Activated CD4-positive, alpha-beta T cell treated with anti-CD3 and anti-CD28 coated beads for 36 hours (primary cell): ENCODE measurements around the gene SYNDIG1. TPM values are rescaled to one million over a fixed set of nuclear protein-coding genes. Genes with fewer than 3 reads are reported as not detected.

Experiments used
- ATAC-seq: fragments of 200-7000 bp; cut with Tn5 transposase; one replicate; pipeline ENCODE4 v1.10.0; 2021; ENCODE audit warnings: mild to moderate bottlenecking, moderate library complexity
- CTCF ChIA-PET: fragments of 350-600 bp; sonication (Branson Sonifier 250); formaldehyde crosslinking; loops from one replicate; lab custom pipeline; 2021; ENCODE audit warnings: antibody characterized with exemption; lab: Charles Lee
- POLR2A ChIA-PET: fragments of 350-600 bp; sonication (Branson Sonifier 250); formaldehyde crosslinking; loops from one replicate; lab custom pipeline; 2021; ENCODE audit warnings: antibody characterized with exemption, inconsistent platforms; lab: Charles Lee
- DNase-seq: peaks from one replicate; pipeline ENCODE4 v3.0.0-alpha.2; 2020
- H3K27ac Mint-ChIP-seq: one replicate; pipeline ENCODE4 v1.8.0; 2021; ENCODE audit warnings: mixed read lengths
- H3K27me3 Mint-ChIP-seq: one replicate; pipeline ENCODE4 v1.8.0; 2021; ENCODE audit warnings: mixed read lengths
- H3K36me3 Mint-ChIP-seq: one replicate; pipeline ENCODE4 v1.8.0; 2021; ENCODE audit warnings: low read depth, mixed read lengths
- H3K4me1 Mint-ChIP-seq: one replicate; pipeline ENCODE4 v1.8.0; 2021; ENCODE audit warnings: mixed read lengths
- H3K4me3 Mint-ChIP-seq: one replicate; pipeline ENCODE4 v1.8.0; 2021; ENCODE audit warnings: mild to moderate bottlenecking, moderate library complexity, mixed read lengths
- H3K9me3 Mint-ChIP-seq: one replicate; pipeline ENCODE4 v1.8.0; 2021; ENCODE audit warnings: low read depth, mixed read lengths
- intact Hi-C, 2 experiments: fragments of 100-400 bp; cut with DNase I in 1 of 2; cut with micrococcal nuclease in 1 of 2; formaldehyde crosslinking; loops; one replicate each; pipeline versions ENCODE4 v1.14.2 to v1.15.1; 2022 to 2024; cut with DNase I, micrococcal nuclease
- total RNA-seq, 2 experiments: library from RNA; stranded (reverse); gene quantifications; one replicate each; pipeline ENCODE4 v1.2.3, GENCODE V29; 2021

Gene SYNDIG1
- total RNA-seq, 2 experiments from 2014 or later: not detected

DNA sequence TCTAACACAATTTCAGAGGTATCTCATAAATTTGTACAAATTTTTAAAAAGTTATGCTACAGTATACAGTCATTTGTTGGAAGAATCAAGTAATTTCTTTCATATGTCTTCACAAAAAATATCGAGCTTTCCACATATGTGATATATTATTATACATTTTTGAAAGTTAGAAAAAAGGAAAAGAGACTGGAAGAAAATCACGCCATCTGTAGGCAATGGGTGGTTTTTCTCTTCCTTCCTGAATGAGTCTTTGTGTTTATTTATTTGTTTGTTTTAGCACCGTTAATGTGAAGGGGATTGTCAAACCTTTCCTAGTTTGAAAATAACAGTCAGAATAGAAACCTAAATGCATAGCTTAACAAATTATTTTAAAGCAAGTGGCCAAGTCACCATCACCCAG, 130.6 kb downstream of the SYNDIG1 start:
- intact Hi-C loops: no loop called here
- ChIA-PET CTCF (no interaction called here), POLR2A (no interaction called here)
- Mint-ChIP-seq H3K4me1 (no peaks in the 10 kb centered on the region), H3K27me3 (peaks cover 3% of the 10 kb centered on the region), H3K9me3 (peaks cover 15% of the 10 kb centered on the region), H3K4me3 (no peak overlapping the region), H3K27ac (no peak overlapping the region), H3K36me3 (no peaks in the 10 kb centered on the region)
- no peak for DNase-seq
- ATAC-seq: no peak

DNA sequence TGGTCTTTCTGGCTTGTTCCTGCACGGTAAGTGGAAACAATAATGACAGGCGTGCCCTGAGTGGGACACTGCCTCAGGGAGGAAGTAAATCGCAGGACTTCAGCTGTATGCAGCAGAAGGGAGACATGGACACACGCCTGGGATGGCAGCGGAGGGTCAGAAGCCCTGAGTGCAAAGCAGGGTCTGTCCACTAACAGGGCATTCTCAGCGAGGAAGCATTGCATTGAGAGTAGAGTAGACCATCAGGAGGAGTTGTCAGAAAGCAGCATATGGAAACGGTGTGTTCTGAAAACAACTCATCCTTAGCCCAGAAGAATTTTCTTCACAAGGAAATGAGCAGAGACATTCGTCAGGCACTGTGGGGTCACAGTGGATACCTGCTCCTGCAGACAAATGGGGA, 134.0 kb downstream of the SYNDIG1 start:
- DNase-seq (no peak), ATAC-seq (no peak)
- H3K4me1 Mint-ChIP-seq: no peaks in the 10 kb centered on the region
- H3K36me3 Mint-ChIP-seq: no peaks in the 10 kb centered on the region
- H3K9me3 Mint-ChIP-seq: peaks cover 15% of the 10 kb centered on the region
- no peak overlapping the region for H3K4me3 Mint-ChIP-seq
- ChIA-PET CTCF (interaction anchor here (0.7 kb wide), 1 partner anchor 13 kb away, joined by 3 read pairs; no protein-coding TSS in a partner anchor), POLR2A (no interaction called here)
- peaks cover 3% of the 10 kb centered on the region for H3K27me3 Mint-ChIP-seq
- H3K27ac Mint-ChIP-seq: no peak overlapping the region
- intact Hi-C loops: no loop called here

DNA sequence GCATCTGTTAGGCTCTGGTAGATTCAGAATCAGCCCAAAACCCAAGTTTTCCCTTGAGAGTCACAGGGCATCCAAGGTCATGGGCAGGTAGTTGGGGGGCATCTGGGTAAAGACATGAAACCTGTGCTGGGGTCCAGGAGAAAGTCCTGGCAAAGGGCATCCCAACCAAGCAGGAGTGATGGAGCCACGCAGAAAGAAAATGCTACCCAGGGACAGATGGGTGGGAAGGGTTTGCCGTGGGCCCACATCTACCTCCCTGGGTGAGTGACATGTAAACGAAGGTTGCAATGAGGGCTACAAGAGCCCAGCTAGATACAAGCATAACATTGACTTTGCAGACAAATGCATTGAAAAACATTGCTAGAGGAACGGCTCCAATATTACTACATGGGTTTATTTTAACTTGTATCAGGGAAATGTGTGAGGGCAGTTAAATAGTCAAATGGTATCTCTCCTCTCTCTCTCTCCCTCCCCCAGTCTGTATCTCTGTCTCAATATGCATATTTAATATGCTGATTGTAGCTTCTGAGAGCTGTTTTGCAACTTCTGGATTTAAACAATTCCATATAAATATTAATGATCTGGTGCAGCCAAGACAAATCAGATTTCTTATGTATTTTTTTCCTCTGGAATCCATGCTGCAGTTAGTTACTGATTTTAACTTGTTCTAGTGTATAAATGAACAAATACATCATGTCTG, 135.7 kb downstream of the SYNDIG1 start:
- Mint-ChIP-seq H3K4me3 (no peak overlapping the region), H3K27me3 (no peaks in the 10 kb centered on the region), H3K4me1 (no peaks in the 10 kb centered on the region), H3K9me3 (peaks cover 11% of the 10 kb centered on the region), H3K36me3 (no peaks in the 10 kb centered on the region), H3K27ac (no peak overlapping the region)
- ATAC-seq (no peak), DNase-seq (no peak)
- ChIA-PET CTCF (interaction anchor here (1.0 kb wide), 1 partner anchor 14 kb away, joined by 3 read pairs; no protein-coding TSS in a partner anchor), POLR2A (no interaction called here)
- intact Hi-C loops: no loop called here

DNA sequence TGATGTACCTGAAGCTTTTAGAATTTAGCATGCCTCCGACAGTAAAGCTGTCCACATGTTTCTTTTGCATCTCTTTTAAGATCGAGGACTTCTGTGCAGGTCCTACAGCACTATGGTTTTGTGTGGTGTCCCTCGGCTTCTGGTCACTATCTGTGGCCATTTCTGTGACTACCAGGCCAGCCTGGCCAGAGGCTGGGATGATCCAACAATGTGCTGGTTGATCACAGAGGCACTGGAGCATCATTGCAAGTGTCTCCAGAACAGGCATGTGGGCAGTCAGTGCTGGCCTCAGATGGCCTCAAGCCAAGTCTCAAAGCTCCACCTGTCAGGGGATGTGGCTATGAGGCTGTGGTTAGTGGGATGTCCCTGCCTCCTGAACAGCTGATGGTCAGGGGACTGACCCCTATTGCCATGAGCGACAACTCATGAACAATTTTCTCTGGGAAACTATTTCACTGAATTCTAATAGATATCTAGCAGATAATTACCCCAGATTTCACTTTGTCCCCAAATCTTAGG, 136.6 kb downstream of the SYNDIG1 start:
- ATAC-seq (no peak), DNase-seq (no peak)
- Mint-ChIP-seq H3K36me3 (no peaks in the 10 kb centered on the region), H3K4me3 (no peak overlapping the region), H3K27ac (no peak overlapping the region), H3K4me1 (no peaks in the 10 kb centered on the region), H3K27me3 (no peaks in the 10 kb centered on the region), H3K9me3 (peaks cover 7% of the 10 kb centered on the region)
- CTCF ChIA-PET: interaction anchor here (1.0 kb wide), 1 partner anchor 13 kb away, joined by 3 read pairs; no protein-coding TSS in a partner anchor
- intact Hi-C loops: no loop called here
- POLR2A ChIA-PET: no interaction called here

DNA sequence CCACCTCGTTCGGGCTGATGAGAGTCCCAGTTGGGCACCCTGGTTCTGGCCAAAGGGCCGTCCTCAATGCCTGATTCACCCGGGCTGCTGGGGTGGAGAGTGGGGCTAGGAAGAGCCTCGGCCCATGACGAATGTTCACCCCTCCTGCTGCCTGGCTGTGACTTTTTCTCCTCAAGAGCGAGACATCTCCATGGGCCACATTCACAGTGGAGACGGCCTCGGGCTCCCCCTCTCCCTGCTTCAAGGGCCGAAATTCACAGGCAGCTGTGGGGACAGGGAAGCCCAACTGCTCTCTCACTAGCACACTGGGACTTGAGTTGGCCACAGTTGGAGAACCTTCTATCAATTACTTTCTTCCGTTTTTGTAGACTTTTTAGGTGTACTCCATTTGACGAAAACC, 138.0 kb downstream of the SYNDIG1 start:
- no peak for DNase-seq
- peaks cover under 1% of the 10 kb centered on the region for H3K9me3 Mint-ChIP-seq
- ChIA-PET POLR2A (no interaction called here), CTCF (no interaction called here)
- H3K27me3 Mint-ChIP-seq: no peaks in the 10 kb centered on the region
- H3K4me1 Mint-ChIP-seq: no peaks in the 10 kb centered on the region
- no peaks in the 10 kb centered on the region for H3K36me3 Mint-ChIP-seq
- ATAC-seq: no peak
- no peak overlapping the region for H3K4me3 Mint-ChIP-seq
- no peak overlapping the region for H3K27ac Mint-ChIP-seq
- intact Hi-C loops: no loop called here

DNA sequence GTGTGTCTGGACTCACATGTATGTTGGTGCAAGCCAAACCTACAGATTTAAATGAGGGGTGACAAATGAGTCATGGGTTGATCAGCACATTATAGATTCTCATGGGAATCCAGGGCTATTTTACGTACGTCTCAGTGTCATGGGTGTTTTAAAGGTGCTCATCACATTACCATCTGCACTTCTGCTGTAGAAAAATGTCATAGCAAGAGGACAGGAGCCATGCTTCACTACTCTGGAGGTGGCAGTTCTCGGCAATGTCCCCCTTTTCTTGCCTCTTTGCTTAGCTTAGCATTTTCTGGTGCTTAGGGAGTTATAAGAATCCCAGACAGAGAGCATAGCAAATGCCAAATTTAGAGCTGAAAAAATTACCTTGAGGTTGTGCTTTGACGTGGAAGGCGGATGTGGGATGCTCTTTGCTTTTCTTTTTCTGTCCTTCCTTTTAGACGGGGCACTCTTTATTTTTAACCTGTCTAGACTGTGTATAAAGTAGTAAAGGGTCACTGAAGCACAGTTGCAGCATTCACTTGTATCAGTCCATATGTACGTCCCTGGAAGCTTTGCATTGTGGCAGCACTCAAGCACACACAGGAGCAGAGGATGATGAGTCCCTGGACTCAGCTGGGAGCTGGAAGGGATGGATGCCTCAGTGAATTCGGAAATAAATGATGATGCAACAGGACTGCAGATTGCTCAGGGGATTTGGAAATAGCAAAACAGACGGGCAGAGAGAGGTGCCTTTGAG, 139.7 kb downstream of the SYNDIG1 start:
- ChIA-PET POLR2A (no interaction called here), CTCF (interaction anchor here (0.7 to 1.5 kb wide), 2 partner anchors 18 to 59 kb away, joined by 3 to 4 read pairs; no protein-coding TSS in a partner anchor)
- DNase-seq (no peak), ATAC-seq (no peak)
- Mint-ChIP-seq H3K27me3 (no peaks in the 10 kb centered on the region), H3K9me3 (no peaks in the 10 kb centered on the region), H3K4me1 (no peaks in the 10 kb centered on the region), H3K36me3 (no peaks in the 10 kb centered on the region), H3K4me3 (no peak overlapping the region), H3K27ac (no peak overlapping the region)
- intact Hi-C loops: no loop called here

DNA sequence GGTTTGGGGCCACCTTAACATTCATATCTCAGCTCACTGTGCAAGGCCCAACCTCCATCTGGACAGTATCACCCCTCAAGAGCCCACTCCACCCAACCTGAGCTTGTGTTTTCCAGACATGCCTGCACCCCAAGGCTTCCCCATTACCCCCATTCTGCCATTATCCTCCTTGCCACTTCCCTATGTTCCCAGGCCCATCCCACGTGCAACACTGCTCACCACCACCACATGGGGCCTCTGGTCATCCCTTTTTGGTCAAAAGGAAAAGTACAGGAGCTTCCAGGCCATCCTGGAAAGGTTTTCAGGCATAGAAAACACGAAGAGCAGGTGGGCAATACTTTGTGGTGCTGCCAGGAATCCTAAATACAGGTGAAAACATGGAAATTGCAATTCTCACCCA, 140.3 kb downstream of the SYNDIG1 start:
- H3K27me3 Mint-ChIP-seq: no peaks in the 10 kb centered on the region
- POLR2A ChIA-PET: no interaction called here
- intact Hi-C loops: no loop called here
- no peak for DNase-seq
- no peaks in the 10 kb centered on the region for H3K36me3 Mint-ChIP-seq
- H3K9me3 Mint-ChIP-seq: no peaks in the 10 kb centered on the region
- CTCF ChIA-PET: interaction anchor here (0.6 to 1.5 kb wide), 3 partner anchors 18 to 1712 kb away, joined by 3 to 4 read pairs (median 3); no protein-coding TSS in a partner anchor
- no peak for ATAC-seq
- no peak overlapping the region for H3K27ac Mint-ChIP-seq
- no peak overlapping the region for H3K4me3 Mint-ChIP-seq
- H3K4me1 Mint-ChIP-seq: no peaks in the 10 kb centered on the region

DNA sequence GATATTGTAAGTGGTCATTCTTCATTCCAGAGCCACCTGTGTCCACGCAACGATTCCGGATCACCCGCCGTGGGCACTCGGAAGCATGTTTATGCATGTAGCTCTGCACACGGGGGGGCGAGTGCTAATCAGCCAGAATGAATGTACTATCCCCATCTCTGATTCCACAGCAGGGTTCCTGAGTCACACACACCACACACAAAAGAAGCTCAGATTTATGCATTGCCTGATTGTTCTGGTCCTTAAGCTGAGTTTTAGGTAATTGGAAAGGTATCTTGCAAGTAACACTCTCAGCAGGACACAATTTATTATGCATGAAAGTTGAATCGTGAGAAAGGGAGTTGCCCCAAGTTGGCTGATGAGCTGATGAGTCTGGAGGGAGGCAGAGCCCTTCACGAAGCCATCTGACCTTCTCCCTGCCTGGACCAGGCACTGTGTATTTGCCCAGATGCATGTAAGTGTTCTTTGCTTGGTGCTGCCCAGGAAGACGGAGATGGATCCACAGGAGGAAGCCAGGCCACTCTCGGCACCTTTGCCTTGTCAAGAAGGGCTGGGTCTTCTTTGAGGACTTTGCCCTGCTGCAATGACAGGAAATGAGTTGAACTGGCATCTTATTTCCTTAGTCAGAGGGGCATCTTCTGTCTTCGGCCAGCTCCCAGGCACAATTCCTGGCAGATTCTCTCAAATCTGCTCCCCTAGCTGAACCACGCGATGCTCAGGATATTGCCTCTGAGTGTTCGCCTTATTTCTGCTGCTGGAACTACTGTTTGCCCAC, 141.1 kb downstream of the SYNDIG1 start:
- Mint-ChIP-seq H3K4me3 (no peak overlapping the region), H3K27ac (no peak overlapping the region), H3K36me3 (no peaks in the 10 kb centered on the region), H3K9me3 (no peaks in the 10 kb centered on the region), H3K4me1 (no peaks in the 10 kb centered on the region), H3K27me3 (no peaks in the 10 kb centered on the region)
- POLR2A ChIA-PET: no interaction called here
- CTCF ChIA-PET: interaction anchor here (0.6 to 0.8 kb wide), 2 partner anchors 30 to 1713 kb away, joined by 3 read pairs; no protein-coding TSS in a partner anchor
- DNase-seq: no peak
- ATAC-seq: no peak
- intact Hi-C loops: no loop called here

DNA sequence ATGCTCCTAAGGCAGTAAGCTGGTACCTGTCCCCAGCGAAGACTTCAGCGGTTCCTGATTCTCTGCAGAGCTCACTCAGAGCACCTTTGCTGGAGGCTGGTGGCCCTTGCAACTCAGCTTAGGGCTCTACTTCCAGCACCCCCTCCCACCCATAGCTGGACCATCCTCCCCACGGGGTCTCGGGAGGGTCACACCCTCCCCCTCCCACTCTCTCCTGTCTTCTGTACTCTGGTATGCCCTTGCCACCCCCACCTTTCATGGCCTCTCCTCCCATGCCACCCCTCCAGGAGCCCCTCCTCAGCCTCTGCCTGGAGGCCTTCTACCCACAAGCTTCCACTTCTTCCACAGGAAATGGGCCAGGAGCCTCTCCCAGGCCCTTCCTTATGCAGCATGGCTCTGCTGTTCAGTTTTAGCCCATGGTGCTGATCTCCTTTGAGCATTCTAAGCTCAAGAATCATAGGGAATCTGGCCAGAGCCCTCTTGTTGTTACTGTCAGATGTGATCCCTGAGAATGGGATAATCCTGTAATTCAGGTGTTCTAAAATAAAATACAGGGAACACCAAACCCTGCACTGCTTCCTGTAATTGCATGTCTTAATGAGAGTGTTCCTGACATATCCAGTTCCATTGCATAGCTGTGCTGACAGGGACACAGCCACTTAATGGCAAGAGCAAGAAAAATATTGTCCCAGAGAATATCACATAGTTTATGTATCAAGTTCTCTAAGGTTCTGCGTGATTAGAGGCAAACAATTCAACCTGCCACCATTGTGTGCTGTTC, 142.1 kb downstream of the SYNDIG1 start:
- DNase-seq (no peak), ATAC-seq (no peak)
- no peaks in the 10 kb centered on the region for H3K27me3 Mint-ChIP-seq
- no peaks in the 10 kb centered on the region for H3K9me3 Mint-ChIP-seq
- CTCF ChIA-PET: no interaction called here
- no peak overlapping the region for H3K4me3 Mint-ChIP-seq
- no peak overlapping the region for H3K27ac Mint-ChIP-seq
- POLR2A ChIA-PET: no interaction called here
- intact Hi-C loops: no loop called here
- H3K36me3 Mint-ChIP-seq: no peaks in the 10 kb centered on the region
- H3K4me1 Mint-ChIP-seq: no peaks in the 10 kb centered on the region

DNA sequence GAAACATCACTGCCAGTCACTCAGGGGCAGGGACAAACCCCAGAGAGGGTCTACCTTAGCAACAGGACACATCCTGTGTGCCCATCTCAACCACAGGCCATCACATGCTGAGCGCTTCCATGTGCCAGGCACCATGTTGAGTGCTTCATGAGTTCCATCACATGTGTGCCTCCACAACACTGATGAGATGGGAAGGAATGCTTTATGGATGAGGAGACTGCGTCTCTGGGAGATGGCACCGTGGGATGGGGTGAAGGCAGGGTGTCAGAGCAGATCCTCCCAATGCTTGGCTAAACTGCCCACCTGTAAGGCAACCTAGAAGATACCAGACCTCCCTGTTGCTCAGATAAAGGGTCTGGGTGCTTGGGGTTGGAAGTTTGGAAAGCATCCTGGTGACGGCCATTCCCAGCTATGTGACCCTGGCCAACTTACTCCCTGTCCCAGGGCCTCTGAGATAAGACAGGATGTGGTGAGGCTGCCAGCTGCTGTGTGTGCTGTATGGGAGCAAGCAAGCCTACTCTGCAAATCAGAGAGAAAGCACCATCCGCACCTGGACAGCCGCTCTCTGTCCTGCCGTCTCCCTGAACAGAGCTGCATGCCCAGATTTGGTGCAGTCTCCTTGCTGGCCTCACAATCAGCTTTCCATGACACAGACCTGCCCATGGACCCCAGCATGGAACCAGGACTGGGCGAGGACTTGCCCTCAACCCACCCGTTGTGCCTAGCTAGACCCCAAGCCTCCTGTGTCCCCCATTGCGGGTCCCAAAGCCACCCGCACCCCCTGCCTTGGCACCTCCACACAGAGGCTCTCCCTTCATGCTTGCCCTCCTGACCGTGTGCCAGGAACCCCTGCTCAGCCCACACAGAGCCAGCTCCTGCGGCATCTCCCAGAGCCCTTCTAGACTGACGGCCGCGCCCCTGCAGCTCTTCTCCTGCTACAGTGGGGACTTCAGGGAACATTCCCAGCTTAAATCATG, 143.7 kb downstream of the SYNDIG1 start:
- ATAC-seq: no peak
- Mint-ChIP-seq H3K9me3 (no peaks in the 10 kb centered on the region), H3K27ac (no peak overlapping the region), H3K4me1 (no peaks in the 10 kb centered on the region), H3K4me3 (no peak overlapping the region), H3K27me3 (no peaks in the 10 kb centered on the region), H3K36me3 (no peaks in the 10 kb centered on the region)
- DNase-seq: no peak
- CTCF ChIA-PET: no interaction called here
- POLR2A ChIA-PET: no interaction called here
- intact Hi-C loops: no loop called here
